Pancreas (tissue), 10 donors: ENCODE data around the gene HLA-DQA1. TPM values are rescaled to one million over a fixed set of nuclear protein-coding genes. Genes with fewer than 3 reads are reported as not detected.

Experiments used
- ATAC-seq, 4 donors: fragments of 200-7000 bp; cut with Tn5 transposase; one replicate each; pipeline versions ENCODE4 v1.8.0 to v1.9.1; 2020; ENCODE audit warnings: mild to moderate bottlenecking in 4 of 4, moderate library complexity in 4 of 4
- DNase-seq, 6 donors: peaks; one replicate each; pipeline ENCODE4 v3.0.0-alpha.2; 2020
- FAIRE-seq: peaks from 2 replicates; lab custom pipeline; 2012; peaks lifted over from hg19 to GRCh38; lab: Jason Lieb, UNC
- H3K27ac ChIP-seq, 4 donors: fragments of 200-600 bp; sonication (generic); 1 replicate in 3 of 4; 2 replicates in 1 of 4; pipeline versions ENCODE4 v1.5.0 to v1.8.0; 2020
- H3K27me3 ChIP-seq, 4 donors: fragments of 200-600 bp; one replicate each; pipeline ENCODE4 v1.8.0; 2021
- H3K36me3 ChIP-seq, 3 donors: fragments of 200-600 bp; sonication (generic) in 1 of 3; one replicate each; pipeline versions ENCODE4 v1.5.0 to v1.8.0; 2020 to 2021
- H3K4me1 ChIP-seq, 3 donors: fragments of 200-600 bp; one replicate each; pipeline ENCODE4 v1.8.0; 2021
- H3K4me3 ChIP-seq, 4 donors: fragments of 200-600 bp; sonication (generic) in 2 of 4; one replicate each; pipeline versions ENCODE4 v1.5.0 to v1.8.0; 2020 to 2021
- H3K9me3 ChIP-seq, 4 donors: fragments of 200-600 bp; one replicate each; pipeline ENCODE4 v1.8.0; 2021
- whole genome bisulfite sequencing, 2 donors: extraction: QIAGEN DNeasy Blood & Tissue Kit; methylation state at CpG; one replicate each; pipeline ENCODE4 v1.1.7; 2013; 5-methylcytosine and 5-hydroxymethylcytosine counted together
- intact Hi-C, 3 donors: fragments of 100-400 bp; cut with DNase I; formaldehyde crosslinking; loops; one replicate each; pipeline versions ENCODE4 v1.11.1 to v1.14.2; 2022
- polyA plus RNA-seq, 2 donors: library from polyadenylated mRNA; stranded (reverse); fragments of 200-250 nt; gene quantifications; one replicate each; pipeline ENCODE4 v1.2.3, GENCODE V29; 2013
- total RNA-seq, 6 donors: library from RNA; stranded (reverse); fragmentation: NEBNext Ultra II Directional in 4 of 6; extraction: Animal tissue kit (Norgen Biotek cat#: 25700) in 4 of 6; gene quantifications; one replicate each; pipeline versions ENCODE4 v1.2.1 to v1.2.4, GENCODE V29; 2021 to 2023
- TF ChIP-seq, protein P1 (sequence below), 4 donors: fragments of 200-600 bp; sonication (generic) in 3 of 4; IDR thresholded peaks; one replicate each; pipeline versions ENCODE4 v1.5.0 to v1.8.0; 2021; ENCODE audit warnings: antibody characterized with exemption in 4 of 4
- donor health status: healthy with polysubstance abuse.
- donor health status: DM: no; HTN: no; CAD: no; lungs with moderate emphysema.
- donor health status: DM: no; HTN: no; CAD: no.
- donor health status: control.
- donor health status: control.
- donor health status: Bipolar disorder and iron deficiency.
- donor health status: DM: yes; HTN: yes; CAD: no.
- donor health status: DM: no; HTN: no; CAD: no.
- donor health status: DM: no; HTN: no; CAD: no.
- donor health status: DM: yes; HTN: yes; CAD: no.

The HLA-DQA1 gene
- total and polyA plus RNA-seq, 8 donors: 1.1 to 66.1 (median 3.5) TPM

DNA sequence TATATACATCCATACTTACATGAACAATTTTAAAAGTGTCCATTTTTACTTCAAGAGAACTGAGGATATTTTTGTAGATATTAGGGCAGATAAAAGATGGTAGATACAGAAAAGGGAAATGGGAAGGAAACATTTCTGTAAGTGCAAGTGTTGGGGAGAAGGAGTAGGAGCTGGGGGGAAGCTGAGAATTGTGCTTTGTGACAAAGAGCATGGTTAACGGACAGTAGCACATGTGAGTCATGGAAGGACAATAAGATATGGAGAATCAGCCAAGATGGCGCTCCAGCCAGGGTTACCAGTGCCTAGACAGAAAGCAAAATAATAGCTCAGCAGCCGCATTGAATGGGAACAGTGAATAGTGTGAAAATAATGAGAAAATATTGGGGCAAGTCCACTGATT lies 34.8 kb upstream of the HLA-DQA1 start:
- no peak for FAIRE-seq
- DNase-seq: no peak

DNA sequence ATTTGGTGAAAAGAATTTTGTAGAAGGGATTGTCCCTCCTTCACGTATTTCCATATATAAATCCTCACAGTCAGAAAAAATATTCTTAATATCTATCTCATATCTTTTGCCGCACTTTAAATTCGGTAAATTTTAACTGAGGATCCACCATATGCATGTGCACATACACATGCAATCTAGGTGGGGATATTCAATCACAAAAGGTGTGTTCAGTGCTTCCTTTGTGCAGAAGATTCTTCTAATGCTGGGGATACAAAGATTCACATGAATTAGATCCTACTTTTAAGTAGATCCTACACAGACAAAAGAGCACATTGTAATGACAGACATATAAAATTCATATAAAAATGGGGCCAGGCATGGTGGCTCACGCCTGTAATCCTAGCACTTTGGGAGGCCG lies 34.0 kb upstream of the HLA-DQA1 start:
- H3K4me3 ChIP-seq: no peak overlapping the region
- H3K36me3 ChIP-seq: no peaks in the 10 kb centered on the region
- H3K27me3 ChIP-seq: no peaks in the 10 kb centered on the region
- intact Hi-C loops: no loop called here
- no peak for ATAC-seq
- no peak overlapping the region for H3K27ac ChIP-seq
- H3K4me1 ChIP-seq: no peaks in the 10 kb centered on the region
- TF ChIP-seq, protein P1, sequence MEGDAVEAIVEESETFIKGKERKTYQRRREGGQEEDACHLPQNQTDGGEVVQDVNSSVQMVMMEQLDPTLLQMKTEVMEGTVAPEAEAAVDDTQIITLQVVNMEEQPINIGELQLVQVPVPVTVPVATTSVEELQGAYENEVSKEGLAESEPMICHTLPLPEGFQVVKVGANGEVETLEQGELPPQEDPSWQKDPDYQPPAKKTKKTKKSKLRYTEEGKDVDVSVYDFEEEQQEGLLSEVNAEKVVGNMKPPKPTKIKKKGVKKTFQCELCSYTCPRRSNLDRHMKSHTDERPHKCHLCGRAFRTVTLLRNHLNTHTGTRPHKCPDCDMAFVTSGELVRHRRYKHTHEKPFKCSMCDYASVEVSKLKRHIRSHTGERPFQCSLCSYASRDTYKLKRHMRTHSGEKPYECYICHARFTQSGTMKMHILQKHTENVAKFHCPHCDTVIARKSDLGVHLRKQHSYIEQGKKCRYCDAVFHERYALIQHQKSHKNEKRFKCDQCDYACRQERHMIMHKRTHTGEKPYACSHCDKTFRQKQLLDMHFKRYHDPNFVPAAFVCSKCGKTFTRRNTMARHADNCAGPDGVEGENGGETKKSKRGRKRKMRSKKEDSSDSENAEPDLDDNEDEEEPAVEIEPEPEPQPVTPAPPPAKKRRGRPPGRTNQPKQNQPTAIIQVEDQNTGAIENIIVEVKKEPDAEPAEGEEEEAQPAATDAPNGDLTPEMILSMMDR (IDR thresholded peaks at IDR 0.05): no peak
- no peak for FAIRE-seq
- no peaks in the 10 kb centered on the region for H3K9me3 ChIP-seq
- WGBS, 2 donors: 57 to 63% methylated on average over 3 of the region's 5 CpGs
- no peak for DNase-seq

More for the DNA sequence above, 34.8 kb upstream of the HLA-DQA1 start:
- H3K36me3 ChIP-seq: no peaks in the 10 kb centered on the region
- H3K27ac ChIP-seq: no peak overlapping the region
- TF ChIP-seq, protein P1 (IDR thresholded peaks at IDR 0.05): no peak
- no peaks in the 10 kb centered on the region for H3K4me1 ChIP-seq
- intact Hi-C loops: no loop called here
- no peaks in the 10 kb centered on the region for H3K27me3 ChIP-seq
- H3K9me3 ChIP-seq: no peaks in the 10 kb centered on the region
- ATAC-seq: no peak
- H3K4me3 ChIP-seq: no peak overlapping the region
- WGBS, 2 donors: 53 to 60% methylated on average over 3 of the region's 3 CpGs

DNA sequence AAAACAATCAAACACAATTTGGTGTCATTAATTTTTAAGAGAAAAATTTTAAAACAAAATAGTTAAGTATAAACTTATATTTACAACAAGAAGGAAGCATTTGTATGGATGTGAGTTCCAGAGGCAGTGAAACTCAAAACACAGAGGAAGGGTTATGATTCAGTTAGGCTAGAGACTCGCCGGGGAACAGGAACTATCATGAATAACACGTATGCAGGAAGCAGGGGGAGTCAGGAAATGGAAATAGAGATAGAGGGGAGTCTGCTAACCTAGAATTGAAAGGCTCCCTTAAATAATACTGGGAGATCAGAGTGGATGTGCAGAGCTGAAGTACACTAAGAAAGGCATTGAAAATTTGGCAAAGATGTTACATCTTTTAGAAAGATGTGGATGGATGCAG lies 33.3 kb upstream of the HLA-DQA1 start:
- TF ChIP-seq, protein P1 (IDR thresholded peaks at IDR 0.05): no peak
- ATAC-seq (peak in 2 of 4 donors; percentile 55 to 57), FAIRE-seq (no peak), DNase-seq (no peak)
- Histone ChIP-seq H3K36me3 (no peaks in the 10 kb centered on the region), H3K27me3 (no peaks in the 10 kb centered on the region), H3K4me3 (no peak overlapping the region), H3K9me3 (no peaks in the 10 kb centered on the region), H3K4me1 (no peaks in the 10 kb centered on the region), H3K27ac (peak overlapping the region in 1 of 4 donors; percentile 71)
- WGBS, 2 donors: 6 to 13% methylated on average over 3 of the region's 3 CpGs
- intact Hi-C loops: no loop called here

DNA sequence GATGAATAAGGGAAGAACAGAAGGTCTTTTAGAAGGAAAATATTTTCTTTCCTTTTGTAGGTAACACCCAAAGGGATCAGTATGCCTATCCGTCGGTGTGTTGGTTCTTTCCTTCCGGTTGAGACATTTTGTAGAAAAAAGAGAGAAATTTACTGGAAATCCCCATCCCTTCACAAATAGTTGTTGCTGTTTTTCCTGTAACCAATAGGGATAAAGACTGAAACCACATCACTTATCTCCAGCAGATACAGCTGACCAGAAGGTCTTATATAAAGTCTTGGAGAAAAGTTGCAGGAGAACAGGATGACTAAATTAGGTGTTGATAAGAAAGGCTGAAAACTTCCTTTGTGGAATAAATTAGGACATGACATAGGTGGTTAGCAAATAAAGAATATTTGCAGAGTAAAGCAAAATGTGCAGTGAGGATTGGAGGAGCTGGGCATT lies 32.8 kb upstream of the HLA-DQA1 start:
- Histone ChIP-seq H3K27ac (peak overlapping the region in 1 of 4 donors; percentile 71), H3K9me3 (no peaks in the 10 kb centered on the region), H3K4me1 (no peaks in the 10 kb centered on the region), H3K36me3 (no peaks in the 10 kb centered on the region), H3K4me3 (no peak overlapping the region), H3K27me3 (no peaks in the 10 kb centered on the region)
- DNase-seq (no peak), ATAC-seq (peak in 3 of 4 donors; percentile 48 to 89 (median 82)), FAIRE-seq (peak; percentile 59)
- TF ChIP-seq, protein P1 (IDR thresholded peaks at IDR 0.05): no peak
- WGBS, 2 donors: 0% methylated on average over 2 to 3 of the region's 3 CpGs
- intact Hi-C loops: no loop called here

DNA sequence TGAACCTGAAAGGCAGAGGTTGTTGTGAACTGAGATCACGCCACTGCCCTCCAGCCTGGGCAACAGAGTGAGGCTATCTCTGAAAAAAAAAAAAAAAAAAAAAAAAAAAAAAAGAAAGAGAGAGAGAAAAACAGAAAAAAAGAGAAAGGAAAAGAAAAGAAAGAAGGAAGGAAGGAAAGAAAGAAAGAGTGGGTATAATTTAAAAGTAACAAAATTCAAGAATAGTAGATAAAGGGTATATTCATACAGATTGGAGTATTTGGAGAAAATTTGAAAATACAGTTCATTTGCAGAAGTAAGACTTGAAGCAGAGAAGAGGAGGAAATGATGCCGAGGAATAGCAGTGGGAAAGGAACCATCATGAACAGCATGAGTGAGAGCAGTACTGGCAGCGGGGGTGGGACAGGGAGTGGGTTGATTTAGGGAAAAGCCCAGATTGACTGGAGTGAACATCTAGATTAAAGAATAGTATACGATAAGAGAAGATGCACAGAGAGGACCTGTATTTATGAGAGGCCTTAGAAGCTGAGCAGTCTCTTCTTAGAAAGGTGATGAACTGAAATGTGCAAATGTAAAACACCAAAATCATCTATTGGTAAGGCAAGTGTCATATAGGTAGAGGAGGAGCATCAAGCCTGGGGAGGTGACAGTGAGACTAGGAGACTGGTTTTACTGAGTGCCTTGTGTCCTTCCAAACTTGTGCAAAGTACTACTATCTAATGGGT lies 29.8 kb upstream of the HLA-DQA1 start:
- TF ChIP-seq, protein P1 (IDR thresholded peaks at IDR 0.05): no peak
- H3K9me3 ChIP-seq: no peaks in the 10 kb centered on the region
- intact Hi-C loops: no loop called here
- DNase-seq (no peak), ATAC-seq (no peak), FAIRE-seq (no peak)
- H3K27ac ChIP-seq: no peak overlapping the region
- no peaks in the 10 kb centered on the region for H3K4me1 ChIP-seq
- H3K4me3 ChIP-seq: no peak overlapping the region
- H3K36me3 ChIP-seq: no peaks in the 10 kb centered on the region
- no peaks in the 10 kb centered on the region for H3K27me3 ChIP-seq
- 44 to 63% methylated on average over 3 of the region's 4 CpGs for WGBS, 2 donors
